Brain microvascular endothelial cell (primary cell): ENCODE measurements around the gene MASP2.

Experiments
- DNase-seq: peaks from one replicate; pipeline ENCODE4 v3.0.0-alpha.2; 2020
- H3K27ac ChIP-seq: fragments of 250-450 bp; sonication (Bioruptor Pico); 2 replicates; pipeline ENCODE4 v1.5.1; 2020; ENCODE audit warnings: mild to moderate bottlenecking, moderate library complexity
- H3K27me3 ChIP-seq: fragments of 250-450 bp; sonication (Bioruptor Pico); replicated peaks from 2 replicates; pipeline ENCODE4 v1.5.1; 2020; ENCODE audit warnings: mild to moderate bottlenecking
- H3K36me3 ChIP-seq: fragments of 250-450 bp; sonication (Bioruptor Pico); replicated peaks from 2 replicates; pipeline ENCODE4 v1.5.1; 2020; ENCODE audit warnings: mild to moderate bottlenecking
- H3K4me3 ChIP-seq: 2 replicates; pipeline ENCODE4 v1.5.1; 2011; ENCODE audit warnings: low read depth, mild to moderate bottlenecking, control low read depth, low read length, moderate library complexity
- in situ Hi-C: cut with HindIII; loops from 2 replicates; pipeline ENCODE4 v1.10.0; 2017; ENCODE audit warnings: low sequenced_read_pairs, low pct_ligation_motif_present
- TF ChIP-seq, protein P1 (sequence below): IDR thresholded peaks from 2 replicates; pipeline ENCODE4 v1.5.1; 2011; ENCODE audit warnings: low read depth, mild to moderate bottlenecking, moderate library complexity, low read length, control low read depth, inconsistent platforms; ENCODE audit errors: missing control alignments

The MASP2 gene

DNA sequence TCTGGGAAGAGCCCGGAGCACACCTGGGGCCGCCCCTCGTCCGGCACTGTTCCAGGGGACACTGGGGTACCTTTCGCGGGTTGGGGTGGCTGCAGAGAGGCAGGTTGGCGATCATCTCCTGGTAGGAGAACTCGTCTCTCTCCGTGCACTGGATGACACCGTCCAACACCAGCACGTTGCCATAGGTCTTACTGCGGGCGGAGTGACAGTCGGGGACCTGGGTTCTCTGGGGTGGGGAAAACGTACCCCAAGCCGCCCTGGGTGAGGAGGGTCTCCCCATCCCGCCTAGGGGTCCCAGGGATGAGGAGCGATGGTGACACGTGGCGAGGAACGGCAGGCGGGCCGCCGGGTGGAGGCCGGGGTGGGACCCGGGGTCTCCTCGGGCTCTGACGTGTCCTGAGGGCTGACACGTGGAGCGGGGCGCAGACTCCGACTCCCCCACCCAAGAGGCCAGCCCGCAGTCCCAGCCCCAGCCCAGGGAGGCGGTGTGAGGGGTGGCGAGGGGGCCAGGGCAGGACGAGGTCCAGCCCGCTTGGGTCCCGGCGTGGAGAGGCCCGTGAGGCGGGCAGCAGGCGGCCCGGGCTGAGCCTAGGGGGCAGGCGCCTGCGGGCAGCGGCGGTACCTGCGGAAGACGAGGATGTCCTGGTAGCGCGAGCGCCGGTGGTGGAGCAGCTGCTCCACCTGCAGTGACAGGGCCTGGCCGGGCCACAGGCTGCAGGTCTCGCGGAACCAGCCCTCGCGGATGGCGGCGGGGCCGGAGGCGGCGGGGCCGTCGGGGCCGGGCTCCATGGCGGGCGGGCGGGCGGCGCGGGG, 12.3 kb upstream of the MASP2 start:
- Histone ChIP-seq H3K27ac (peak overlapping the region; percentile 40), H3K36me3 (peaks cover 29% of the 10 kb centered on the region), H3K27me3 (no peaks in the 10 kb centered on the region), H3K4me3 (peak overlapping the region; percentile 88)
- no peak for DNase-seq
- in situ Hi-C loops: no loop called here
- TF ChIP-seq, protein P1, sequence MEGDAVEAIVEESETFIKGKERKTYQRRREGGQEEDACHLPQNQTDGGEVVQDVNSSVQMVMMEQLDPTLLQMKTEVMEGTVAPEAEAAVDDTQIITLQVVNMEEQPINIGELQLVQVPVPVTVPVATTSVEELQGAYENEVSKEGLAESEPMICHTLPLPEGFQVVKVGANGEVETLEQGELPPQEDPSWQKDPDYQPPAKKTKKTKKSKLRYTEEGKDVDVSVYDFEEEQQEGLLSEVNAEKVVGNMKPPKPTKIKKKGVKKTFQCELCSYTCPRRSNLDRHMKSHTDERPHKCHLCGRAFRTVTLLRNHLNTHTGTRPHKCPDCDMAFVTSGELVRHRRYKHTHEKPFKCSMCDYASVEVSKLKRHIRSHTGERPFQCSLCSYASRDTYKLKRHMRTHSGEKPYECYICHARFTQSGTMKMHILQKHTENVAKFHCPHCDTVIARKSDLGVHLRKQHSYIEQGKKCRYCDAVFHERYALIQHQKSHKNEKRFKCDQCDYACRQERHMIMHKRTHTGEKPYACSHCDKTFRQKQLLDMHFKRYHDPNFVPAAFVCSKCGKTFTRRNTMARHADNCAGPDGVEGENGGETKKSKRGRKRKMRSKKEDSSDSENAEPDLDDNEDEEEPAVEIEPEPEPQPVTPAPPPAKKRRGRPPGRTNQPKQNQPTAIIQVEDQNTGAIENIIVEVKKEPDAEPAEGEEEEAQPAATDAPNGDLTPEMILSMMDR: no peak

- peaks cover 33% of the 10 kb centered on the region for H3K36me3 ChIP-seq
- no peaks in the 10 kb centered on the region for H3K27me3 ChIP-seq
- no peak for DNase-seq
- TF ChIP-seq, protein P1: no peak
- H3K27ac ChIP-seq: no peak overlapping the region
- in situ Hi-C loops: no loop called here
- peak overlapping the region; percentile 88 for H3K4me3 ChIP-seq
Observed at GRCh38 chr1:11058595-11059154, 11.6 kb upstream of the MASP2 start.

DNA sequence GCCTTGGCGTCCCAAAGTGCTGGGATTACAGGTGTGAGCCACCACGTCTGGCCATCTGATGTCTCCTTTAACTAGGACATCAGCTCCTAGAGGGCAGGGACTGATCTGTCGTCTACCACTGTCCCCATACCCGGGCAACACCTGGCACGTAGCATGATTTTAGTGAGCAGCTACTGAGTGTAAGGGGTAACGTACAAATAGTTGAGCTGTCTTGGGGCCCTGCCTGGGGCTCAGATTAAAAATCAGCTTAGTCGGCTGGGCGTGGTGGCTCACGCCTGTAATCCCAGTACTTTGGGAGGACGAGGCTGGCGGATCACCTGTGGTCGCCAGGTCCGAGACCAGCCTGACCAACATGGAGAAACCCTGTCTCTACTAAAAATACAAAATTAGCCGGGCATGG, 11.0 kb upstream of the MASP2 start:
- TF ChIP-seq, protein P1: no peak
- Histone ChIP-seq H3K27me3 (no peaks in the 10 kb centered on the region), H3K36me3 (peaks cover 28% of the 10 kb centered on the region), H3K27ac (no peak overlapping the region), H3K4me3 (no peak overlapping the region)
- in situ Hi-C loops: no loop called here
- DNase-seq: no peak

- Histone ChIP-seq H3K36me3 (peaks cover 28% of the 10 kb centered on the region), H3K4me3 (no peak overlapping the region), H3K27ac (no peak overlapping the region), H3K27me3 (no peaks in the 10 kb centered on the region)
- TF ChIP-seq, protein P1: no peak
- in situ Hi-C loops: no loop called here
- no peak for DNase-seq
Observed at GRCh38 chr1:11057477-11057876, 10.4 kb upstream of the MASP2 start.

DNA sequence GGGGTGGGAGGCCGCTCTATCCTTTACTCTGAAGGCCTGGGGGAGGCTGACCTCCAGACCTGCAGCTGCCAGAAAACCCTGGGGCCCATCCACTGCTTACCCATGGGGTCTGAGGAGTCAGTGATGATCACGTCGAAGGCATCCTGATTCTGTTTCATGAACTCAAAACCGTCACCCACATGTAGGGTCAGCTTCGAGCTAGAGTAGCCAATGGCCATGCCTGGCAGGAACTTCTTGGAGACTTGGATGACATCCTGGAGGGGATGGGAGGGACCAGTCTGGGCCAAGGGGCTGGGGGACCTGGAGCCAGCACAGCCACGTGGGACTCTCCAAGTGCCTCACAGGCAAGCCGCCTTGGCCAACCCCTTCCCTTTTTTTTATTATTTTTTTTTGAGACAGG, 9.5 kb upstream of the MASP2 start:
- peaks cover 28% of the 10 kb centered on the region for H3K36me3 ChIP-seq
- H3K4me3 ChIP-seq: no peak overlapping the region
- in situ Hi-C loops: no loop called here

More for the DNA sequence above, 9.5 kb upstream of the MASP2 start:
- Histone ChIP-seq H3K27ac (no peak overlapping the region), H3K27me3 (no peaks in the 10 kb centered on the region)
- TF ChIP-seq, protein P1: no peak
- no peak for DNase-seq
